Esophagus muscularis mucosa (tissue), 4 donors: ENCODE measurements around the gene ANKRD12.

Experiments
- EP300 ChIP-seq: sonication (generic); formaldehyde crosslinking; IDR thresholded peaks from one replicate; pipeline ENCODE4 v1.6.1; 2017; ENCODE audit warnings: antibody characterized with exemption
- POLR2A ChIP-seq: fragments of 450-650 bp; IDR thresholded peaks from one replicate; pipeline ENCODE4 v1.6.1; 2017; ENCODE audit warnings: antibody characterized with exemption, moderate library complexity, mild to moderate bottlenecking, low read depth
- POLR2AphosphoS5 ChIP-seq, 2 donors: sonication (generic); formaldehyde crosslinking; IDR thresholded peaks; one replicate each; pipeline ENCODE4 v1.6.1; 2017; ENCODE audit warnings: antibody characterized with exemption in 2 of 2
- TF ChIP-seq, protein P1 (sequence below), 3 experiments: fragments of 200-600 bp in 2 of 3; fragments of 450-650 bp in 1 of 3; sonication (generic) in 2 of 3; IDR thresholded peaks; one replicate each; pipeline ENCODE4 v1.5.1; 2017 to 2019; ENCODE audit warnings: antibody characterized with exemption in 3 of 3, mild to moderate bottlenecking in 2 of 3, moderate library complexity in 1 of 3

GRCh38 chr18:9115984-9116383 lies 20.6 kb upstream of the ANKRD12 start:
- TF ChIP-seq POLR2AphosphoS5 (IDR thresholded peaks at IDR 0.05) (no peak), POLR2A (no peak), EP300 (no peak)
- TF ChIP-seq, protein P1, sequence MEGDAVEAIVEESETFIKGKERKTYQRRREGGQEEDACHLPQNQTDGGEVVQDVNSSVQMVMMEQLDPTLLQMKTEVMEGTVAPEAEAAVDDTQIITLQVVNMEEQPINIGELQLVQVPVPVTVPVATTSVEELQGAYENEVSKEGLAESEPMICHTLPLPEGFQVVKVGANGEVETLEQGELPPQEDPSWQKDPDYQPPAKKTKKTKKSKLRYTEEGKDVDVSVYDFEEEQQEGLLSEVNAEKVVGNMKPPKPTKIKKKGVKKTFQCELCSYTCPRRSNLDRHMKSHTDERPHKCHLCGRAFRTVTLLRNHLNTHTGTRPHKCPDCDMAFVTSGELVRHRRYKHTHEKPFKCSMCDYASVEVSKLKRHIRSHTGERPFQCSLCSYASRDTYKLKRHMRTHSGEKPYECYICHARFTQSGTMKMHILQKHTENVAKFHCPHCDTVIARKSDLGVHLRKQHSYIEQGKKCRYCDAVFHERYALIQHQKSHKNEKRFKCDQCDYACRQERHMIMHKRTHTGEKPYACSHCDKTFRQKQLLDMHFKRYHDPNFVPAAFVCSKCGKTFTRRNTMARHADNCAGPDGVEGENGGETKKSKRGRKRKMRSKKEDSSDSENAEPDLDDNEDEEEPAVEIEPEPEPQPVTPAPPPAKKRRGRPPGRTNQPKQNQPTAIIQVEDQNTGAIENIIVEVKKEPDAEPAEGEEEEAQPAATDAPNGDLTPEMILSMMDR (IDR thresholded peaks at IDR 0.05) = no peak
